GM23338 (cell line): Measurements from ENCODE around the gene MIER2. TPM values are rescaled to one million over a fixed set of nuclear protein-coding genes. Genes with fewer than 3 reads are reported as not detected.

ENCODE experiments used
- ATAC-seq: fragments of 200-7000 bp; cut with Tn5 transposase; 3 replicates; pipeline ENCODE4 v1.9.1; 2020
- DNase-seq: peaks from one replicate; pipeline ENCODE4 v3.0.0-alpha.2; 2015; ENCODE audit warnings: low spot score
- H2AFZ ChIP-seq: fragments of 200-600 bp; sonication (generic); 2 replicates; pipeline ENCODE4 v1.8.0; 2016; ENCODE audit warnings: antibody characterized with exemption, mild to moderate bottlenecking, moderate library complexity
- H3F3A ChIP-seq: fragments of 200-600 bp; sonication (generic); replicated peaks from 2 replicates; pipeline ENCODE4 v1.8.0; 2017; ENCODE audit warnings: antibody characterized with exemption, mixed run types, low read depth
- H3K27ac ChIP-seq: fragments of 200-600 bp; sonication (generic); 2 replicates; pipeline ENCODE4 v1.6.1; 2016; ENCODE audit warnings: low read depth
- H3K27me3 ChIP-seq: fragments of 200-600 bp; sonication (generic); 2 replicates; pipeline ENCODE4 v1.8.0; 2016; ENCODE audit warnings: mild to moderate bottlenecking, mixed run types, moderate library complexity; ENCODE audit not compliant: insufficient read depth
- H3K36me3 ChIP-seq: fragments of 200-600 bp; sonication (generic); 2 replicates; pipeline ENCODE4 v1.8.0; 2016; ENCODE audit warnings: mild to moderate bottlenecking; ENCODE audit not compliant: insufficient read depth
- H3K4me1 ChIP-seq: fragments of 200-600 bp; sonication (generic); 2 replicates; pipeline ENCODE4 v1.8.0; 2016; ENCODE audit warnings: mild to moderate bottlenecking, moderate library complexity; ENCODE audit not compliant: insufficient read depth
- H3K4me2 ChIP-seq: fragments of 200-600 bp; sonication (generic); 2 replicates; pipeline ENCODE4 v1.7.1; 2017; ENCODE audit warnings: mixed run types
- H3K4me3 ChIP-seq: fragments of 200-600 bp; sonication (generic); 2 replicates; pipeline ENCODE4 v1.6.1; 2016; ENCODE audit warnings: mixed run types
- H3K79me2 ChIP-seq: fragments of 200-600 bp; sonication (generic); replicated peaks from 2 replicates; pipeline ENCODE4 v1.8.0; 2017; ENCODE audit warnings: mild to moderate bottlenecking; ENCODE audit not compliant: insufficient read depth
- H3K9me2 ChIP-seq: fragments of 200-600 bp; sonication (generic); 2 replicates; pipeline ENCODE4 v1.8.0; 2017; ENCODE audit not compliant: insufficient read depth
- H4K20me1 ChIP-seq: fragments of 200-600 bp; sonication (generic); replicated peaks from 2 replicates; pipeline ENCODE4 v1.8.0; 2017; ENCODE audit warnings: mild to moderate bottlenecking; ENCODE audit not compliant: insufficient read depth
- H3K27ac Mint-ChIP-seq: 2 replicates; pipeline ENCODE4 v1.8.0; 2020; ENCODE audit warnings: inconsistent platforms, mild to moderate bottlenecking, moderate library complexity, mixed read lengths
- H3K27me3 Mint-ChIP-seq: 3 replicates; pipeline ENCODE4 v1.8.0; 2022; ENCODE audit warnings: low read depth, mild to moderate bottlenecking, moderate library complexity, mixed read lengths, inconsistent platforms; ENCODE audit not compliant: insufficient read depth, poor library complexity
- H3K36me3 Mint-ChIP-seq: 3 replicates; pipeline ENCODE4 v1.8.0; 2021; ENCODE audit warnings: low read depth, mild to moderate bottlenecking, inconsistent platforms, moderate library complexity, mixed read lengths
- H3K4me1 Mint-ChIP-seq: 3 replicates; pipeline ENCODE4 v1.8.0; 2020; ENCODE audit warnings: mild to moderate bottlenecking, inconsistent platforms, mixed read lengths
- H3K4me3 Mint-ChIP-seq: 3 replicates; pipeline ENCODE4 v1.8.0; 2021; ENCODE audit warnings: moderate library complexity, mild to moderate bottlenecking, inconsistent platforms, mixed read lengths
- H3K9me3 Mint-ChIP-seq: 3 replicates; pipeline ENCODE4 v1.8.0; 2020; ENCODE audit warnings: moderate library complexity, mild to moderate bottlenecking, inconsistent platforms, mixed read lengths
- CREB1 ChIP-seq: fragments of 250-450 bp; sonication (Bioruptor Pico); IDR thresholded peaks from 2 replicates; pipeline ENCODE4 v1.5.0; 2020; ENCODE audit warnings: low read depth, mild to moderate bottlenecking, moderate library complexity
- EZH2 ChIP-seq: fragments of 200-600 bp; sonication (generic); IDR thresholded peaks from one replicate; pipeline ENCODE4 v1.8.0; 2017; ENCODE audit warnings: antibody characterized with exemption, mild to moderate bottlenecking, low read depth; ENCODE audit not compliant: unreplicated experiment
- EZH2phosphoT487 ChIP-seq: fragments of 200-600 bp; sonication (generic); IDR thresholded peaks from one replicate; pipeline ENCODE4 v1.8.1; 2018; ENCODE audit warnings: antibody characterized with exemption; ENCODE audit not compliant: unreplicated experiment
- JUNB ChIP-seq: IDR thresholded peaks from one replicate; pipeline ENCODE4 v1.6.1; 2016; ENCODE audit warnings: antibody characterized with exemption; ENCODE audit not compliant: unreplicated experiment
- POLR2AphosphoS5 ChIP-seq: IDR thresholded peaks from 2 replicates; pipeline ENCODE4 v1.6.1; 2016; ENCODE audit warnings: antibody characterized with exemption, low read depth
- STAT1 ChIP-seq: IDR thresholded peaks from one replicate; pipeline ENCODE4 v1.6.1; 2016; ENCODE audit warnings: antibody characterized with exemption; ENCODE audit not compliant: unreplicated experiment
- ZNF114 ChIP-seq: fragments of 250-450 bp; sonication (Bioruptor Pico); IDR thresholded peaks from 2 replicates; pipeline ENCODE4 v1.5.0; 2020; ENCODE audit warnings: mild to moderate bottlenecking, moderate library complexity
- ZNF331 ChIP-seq: fragments of 250-450 bp; sonication (Bioruptor Pico); IDR thresholded peaks from 2 replicates; pipeline ENCODE4 v1.5.0; 2020; ENCODE audit warnings: low read depth, mild to moderate bottlenecking, moderate library complexity
- polyA plus RNA-seq: library from polyadenylated mRNA; unstranded; fragments of >200 nt; fragmentation: Nextera tagmentation; extraction: Ambion mirVana; gene quantifications from 2 replicates; pipeline ENCODE4 v1.2.1, GENCODE V29; 2016
- total RNA-seq: library from RNA; depleted of rRNA; stranded (reverse); fragments of >200 nt; shearing (Covaris generic); gene quantifications from 2 replicates; pipeline ENCODE4 v1.2.3, GENCODE V29; 2014
- TF ChIP-seq, protein P1 (sequence below): IDR thresholded peaks from one replicate; pipeline ENCODE4 v1.6.1; 2018; ENCODE audit warnings: antibody characterized with exemption; ENCODE audit not compliant: unreplicated experiment
- TF ChIP-seq, protein P2 (sequence below), 2 experiments: fragments of 200-600 bp in 1 of 2; sonication (generic) in 1 of 2; conservative IDR thresholded peaks; 2 replicates each; pipeline versions ENCODE4 v1.5.1 to v1.6.1; 2016 to 2017; ENCODE audit warnings: antibody characterized with exemption in 2 of 2, low read depth in 2 of 2, mild to moderate bottlenecking in 2 of 2, moderate library complexity in 1 of 2

The MIER2 gene
- total and polyA plus RNA-seq, 2 experiments from 2014 or later: 30.2 to 37.9 TPM

DNA sequence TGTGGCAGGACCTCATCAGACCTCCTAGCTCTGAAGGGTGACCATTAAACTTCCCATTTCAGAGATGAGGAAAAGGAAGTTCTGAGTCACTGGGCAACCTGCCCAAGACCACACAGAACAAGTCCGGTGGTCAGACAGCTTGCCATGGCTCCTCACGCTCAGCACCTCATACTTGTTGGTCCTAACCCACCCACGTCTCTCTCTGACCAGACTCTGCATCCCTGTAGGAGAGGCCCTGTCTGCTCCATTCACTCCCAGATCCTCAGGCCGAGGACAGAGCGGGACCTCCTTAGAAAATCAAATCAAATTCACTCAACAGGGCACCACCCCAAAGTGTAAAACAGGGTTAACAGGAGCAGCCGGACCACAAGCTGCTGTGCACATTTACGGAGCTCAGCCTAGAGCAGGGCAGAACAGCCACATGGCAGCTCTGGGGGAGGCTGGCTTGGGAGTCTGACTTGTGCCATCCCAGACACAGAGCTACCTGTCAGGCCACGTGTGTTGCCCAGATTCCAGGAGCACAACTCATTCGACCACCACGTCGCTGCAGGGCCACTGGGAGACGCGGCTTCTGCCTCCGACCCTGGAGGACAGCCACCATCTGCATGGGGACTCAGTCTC lies 1.7 kb downstream of the MIER2 start:
- H3K27me3 Mint-ChIP-seq: peaks cover 35% of the 10 kb centered on the region
- no peak for ATAC-seq
- Histone ChIP-seq H3K36me3 (no peaks in the 10 kb centered on the region), H3K27me3 (peaks cover 10% of the 10 kb centered on the region; the same call in 1 of the 2 replicates), H3K9me2 (no peaks in the 10 kb centered on the region), H3K79me2 (peaks cover 63% of the 10 kb centered on the region), H2AFZ (no peak overlapping the region), H3K4me2 (peak overlapping the region; percentile 90), H3F3A (no peaks in the 10 kb centered on the region), H4K20me1 (peaks cover 44% of the 10 kb centered on the region), H3K27ac (no peak overlapping the region), H3K4me1 (peaks cover 13% of the 10 kb centered on the region), H3K4me3 (peak overlapping the region; percentile 71)
- TF ChIP-seq JUNB: no peak
- TF ChIP-seq STAT1: no peak
- TF ChIP-seq, protein P1, sequence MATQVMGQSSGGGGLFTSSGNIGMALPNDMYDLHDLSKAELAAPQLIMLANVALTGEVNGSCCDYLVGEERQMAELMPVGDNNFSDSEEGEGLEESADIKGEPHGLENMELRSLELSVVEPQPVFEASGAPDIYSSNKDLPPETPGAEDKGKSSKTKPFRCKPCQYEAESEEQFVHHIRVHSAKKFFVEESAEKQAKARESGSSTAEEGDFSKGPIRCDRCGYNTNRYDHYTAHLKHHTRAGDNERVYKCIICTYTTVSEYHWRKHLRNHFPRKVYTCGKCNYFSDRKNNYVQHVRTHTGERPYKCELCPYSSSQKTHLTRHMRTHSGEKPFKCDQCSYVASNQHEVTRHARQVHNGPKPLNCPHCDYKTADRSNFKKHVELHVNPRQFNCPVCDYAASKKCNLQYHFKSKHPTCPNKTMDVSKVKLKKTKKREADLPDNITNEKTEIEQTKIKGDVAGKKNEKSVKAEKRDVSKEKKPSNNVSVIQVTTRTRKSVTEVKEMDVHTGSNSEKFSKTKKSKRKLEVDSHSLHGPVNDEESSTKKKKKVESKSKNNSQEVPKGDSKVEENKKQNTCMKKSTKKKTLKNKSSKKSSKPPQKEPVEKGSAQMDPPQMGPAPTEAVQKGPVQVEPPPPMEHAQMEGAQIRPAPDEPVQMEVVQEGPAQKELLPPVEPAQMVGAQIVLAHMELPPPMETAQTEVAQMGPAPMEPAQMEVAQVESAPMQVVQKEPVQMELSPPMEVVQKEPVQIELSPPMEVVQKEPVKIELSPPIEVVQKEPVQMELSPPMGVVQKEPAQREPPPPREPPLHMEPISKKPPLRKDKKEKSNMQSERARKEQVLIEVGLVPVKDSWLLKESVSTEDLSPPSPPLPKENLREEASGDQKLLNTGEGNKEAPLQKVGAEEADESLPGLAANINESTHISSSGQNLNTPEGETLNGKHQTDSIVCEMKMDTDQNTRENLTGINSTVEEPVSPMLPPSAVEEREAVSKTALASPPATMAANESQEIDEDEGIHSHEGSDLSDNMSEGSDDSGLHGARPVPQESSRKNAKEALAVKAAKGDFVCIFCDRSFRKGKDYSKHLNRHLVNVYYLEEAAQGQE: no peak
- TF ChIP-seq ZNF331 (CRISPR knock-in tag): no peak
- no peak for TF ChIP-seq ZNF114 (CRISPR knock-in tag)
- TF ChIP-seq, protein P2, sequence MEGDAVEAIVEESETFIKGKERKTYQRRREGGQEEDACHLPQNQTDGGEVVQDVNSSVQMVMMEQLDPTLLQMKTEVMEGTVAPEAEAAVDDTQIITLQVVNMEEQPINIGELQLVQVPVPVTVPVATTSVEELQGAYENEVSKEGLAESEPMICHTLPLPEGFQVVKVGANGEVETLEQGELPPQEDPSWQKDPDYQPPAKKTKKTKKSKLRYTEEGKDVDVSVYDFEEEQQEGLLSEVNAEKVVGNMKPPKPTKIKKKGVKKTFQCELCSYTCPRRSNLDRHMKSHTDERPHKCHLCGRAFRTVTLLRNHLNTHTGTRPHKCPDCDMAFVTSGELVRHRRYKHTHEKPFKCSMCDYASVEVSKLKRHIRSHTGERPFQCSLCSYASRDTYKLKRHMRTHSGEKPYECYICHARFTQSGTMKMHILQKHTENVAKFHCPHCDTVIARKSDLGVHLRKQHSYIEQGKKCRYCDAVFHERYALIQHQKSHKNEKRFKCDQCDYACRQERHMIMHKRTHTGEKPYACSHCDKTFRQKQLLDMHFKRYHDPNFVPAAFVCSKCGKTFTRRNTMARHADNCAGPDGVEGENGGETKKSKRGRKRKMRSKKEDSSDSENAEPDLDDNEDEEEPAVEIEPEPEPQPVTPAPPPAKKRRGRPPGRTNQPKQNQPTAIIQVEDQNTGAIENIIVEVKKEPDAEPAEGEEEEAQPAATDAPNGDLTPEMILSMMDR (conservative IDR thresholded peaks at IDR 0.05; ENCODE audit: low read depth in 2 of 2): no peak
- no peak for TF ChIP-seq CREB1
- TF ChIP-seq EZH2: no peak
- no peak for TF ChIP-seq EZH2phosphoT487
- peaks cover 51% of the 10 kb centered on the region for H3K36me3 Mint-ChIP-seq
- H3K27ac Mint-ChIP-seq: no peak overlapping the region
- no peak for DNase-seq
- H3K4me1 Mint-ChIP-seq: peaks cover 44% of the 10 kb centered on the region
- peaks cover 21% of the 10 kb centered on the region for H3K9me3 Mint-ChIP-seq
- H3K4me3 Mint-ChIP-seq: peak overlapping the region; percentile 86

DNA sequence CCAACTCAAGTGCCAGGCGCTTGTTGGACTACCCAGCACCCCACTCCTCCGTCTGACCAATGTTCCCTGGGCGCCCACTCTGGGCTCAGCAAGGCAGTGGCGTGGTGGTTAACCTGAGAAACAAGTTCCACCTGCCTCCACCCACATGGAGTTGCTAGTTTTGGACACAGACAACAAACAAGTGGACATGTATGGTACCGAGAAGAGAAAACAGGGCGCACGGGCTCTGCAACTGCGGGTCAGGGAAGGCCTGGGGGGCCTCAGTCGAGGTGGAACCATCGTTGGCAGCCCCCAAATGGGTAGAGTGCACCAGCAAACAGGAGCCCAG lies 2.5 kb downstream of the MIER2 start:
- no peak for DNase-seq
- Mint-ChIP-seq H3K4me1 (peaks cover 44% of the 10 kb centered on the region), H3K9me3 (peaks cover 20% of the 10 kb centered on the region), H3K4me3 (peak overlapping the region; percentile 47), H3K36me3 (peaks cover 55% of the 10 kb centered on the region), H3K27me3 (peaks cover 33% of the 10 kb centered on the region), H3K27ac (no peak overlapping the region)
- peaks cover 13% of the 10 kb centered on the region for H3K4me1 ChIP-seq
- H4K20me1 ChIP-seq: peaks cover 51% of the 10 kb centered on the region
- H3K4me3 ChIP-seq: peak overlapping the region; percentile 71; the same call in 1 of the 2 replicates
- H3K27me3 ChIP-seq: peaks cover 10% of the 10 kb centered on the region; the same call in 1 of the 2 replicates
- no peak for ATAC-seq
- no peaks in the 10 kb centered on the region for H3K9me2 ChIP-seq
- H3K36me3 ChIP-seq: no peaks in the 10 kb centered on the region
- H3K79me2 ChIP-seq: peaks cover 71% of the 10 kb centered on the region
- H3K4me2 ChIP-seq: peak overlapping the region; percentile 55; the same call in 1 of the 2 replicates
- H3F3A ChIP-seq: no peaks in the 10 kb centered on the region
- no peak overlapping the region for H2AFZ ChIP-seq
- H3K27ac ChIP-seq: no peak overlapping the region; the same call in 1 of the 2 replicates
- TF ChIP-seq EZH2phosphoT487: no peak
- no peak for TF ChIP-seq POLR2AphosphoS5
- no peak for TF ChIP-seq ZNF331 (CRISPR knock-in tag)
- TF ChIP-seq ZNF114 (CRISPR knock-in tag): no peak
- TF ChIP-seq, protein P1: no peak
- no peak for TF ChIP-seq CREB1
- TF ChIP-seq, protein P2 (conservative IDR thresholded peaks at IDR 0.05; ENCODE audit: low read depth in 2 of 2): no peak
- no peak for TF ChIP-seq JUNB
- no peak for TF ChIP-seq EZH2
